OCI-LY1 (cell line): ENCODE results near the gene DNM2.

ENCODE experiments used
- H2AFZ ChIP-seq: fragments of 200-600 bp; sonication (generic), shearing (Covaris generic); 2 replicates; pipeline ENCODE4 v1.6.0; 2014; ENCODE audit warnings: antibody characterized with exemption, mild to moderate bottlenecking, low read length
- H3F3A ChIP-seq: fragments of 200-600 bp; sonication (generic), shearing (Covaris generic); 2 replicates; pipeline ENCODE4 v1.6.0; 2014; ENCODE audit warnings: mild to moderate bottlenecking, antibody characterized with exemption, low read length, moderate library complexity; ENCODE audit not compliant: insufficient read depth
- H3K27ac ChIP-seq: fragments of 200-600 bp; sonication (generic); 2 replicates; pipeline ENCODE4 v1.5.1; 2014; ENCODE audit warnings: low read length, mixed run types, mild to moderate bottlenecking, low read depth; ENCODE audit not compliant: poor library complexity, severe bottlenecking
- H3K27me3 ChIP-seq: fragments of 200-600 bp; sonication (generic); 2 replicates; pipeline ENCODE4 v1.6.0; 2014; ENCODE audit warnings: antibody characterized with exemption, mild to moderate bottlenecking, low read length, moderate library complexity; ENCODE audit not compliant: insufficient read depth
- H3K36me3 ChIP-seq: fragments of 200-600 bp; sonication (generic); 2 replicates; pipeline ENCODE4 v1.6.1; 2014; ENCODE audit warnings: mild to moderate bottlenecking, antibody characterized with exemption, low read length, moderate library complexity, mixed read lengths; ENCODE audit not compliant: insufficient read depth
- H3K4me1 ChIP-seq: fragments of 200-600 bp; sonication (generic); 2 replicates; pipeline ENCODE4 v1.5.1; 2014; ENCODE audit warnings: mild to moderate bottlenecking, low read length, moderate library complexity; ENCODE audit not compliant: insufficient read depth, severe bottlenecking
- H3K4me2 ChIP-seq: fragments of 200-600 bp; sonication (generic), shearing (Covaris generic); 2 replicates; pipeline ENCODE4 v1.6.1; 2014; ENCODE audit warnings: low read length
- H3K4me3 ChIP-seq: fragments of 200-600 bp; sonication (generic); 2 replicates; pipeline ENCODE4 v1.5.1; 2014; ENCODE audit warnings: low read length, low read depth, mild to moderate bottlenecking, mixed read lengths; ENCODE audit not compliant: poor library complexity, severe bottlenecking
- H3K79me2 ChIP-seq: fragments of 200-600 bp; shearing (Covaris generic); 2 replicates; pipeline ENCODE4 v1.6.1; 2016; ENCODE audit warnings: mixed run types, low read length, mixed read lengths; ENCODE audit not compliant: insufficient read depth
- H3K9ac ChIP-seq: fragments of 200-600 bp; sonication (generic), shearing (Covaris generic); 2 replicates; pipeline ENCODE4 v1.6.1; 2014; ENCODE audit warnings: mild to moderate bottlenecking, low read length, mixed read lengths
- H3K9me2 ChIP-seq: fragments of 200-600 bp; sonication (generic), shearing (Covaris generic); 2 replicates; pipeline ENCODE4 v1.6.1; 2014; ENCODE audit warnings: low read depth, mild to moderate bottlenecking, low read length, mixed read lengths
- H3K9me3 ChIP-seq: fragments of 200-600 bp; shearing (Covaris generic); 2 replicates; pipeline ENCODE4 v1.6.1; 2014; ENCODE audit warnings: low read length, mixed read lengths
- H4K20me1 ChIP-seq: fragments of 200-600 bp; sonication (generic), shearing (Covaris generic); 2 replicates; pipeline ENCODE4 v1.6.0; 2016; ENCODE audit warnings: mild to moderate bottlenecking, low read length; ENCODE audit not compliant: insufficient read depth
- CTCF ChIP-seq: fragments of 200-600 bp; sonication (generic), shearing (Covaris generic); IDR thresholded peaks from 2 replicates; pipeline ENCODE4 v1.5.1; 2017; ENCODE audit warnings: mild to moderate bottlenecking, antibody characterized with exemption, low read length, moderate library complexity, mixed read lengths
- EZH2 ChIP-seq: fragments of 200-600 bp; sonication (generic), shearing (Covaris generic); IDR thresholded peaks from 2 replicates; pipeline ENCODE4 v1.8.0; 2017; ENCODE audit warnings: borderline replicate concordance, mixed run types, mild to moderate bottlenecking, antibody characterized with exemption, low read length, moderate library complexity, mixed read lengths

DNM2 gene

GRCh38 chr19:10773969-10774368 is 56.1 kb downstream of the DNM2 start:
- no peak overlapping the region for H3K4me2 ChIP-seq

GRCh38 chr19:10774893-10775292 is 57.0 kb downstream of the DNM2 start:
- Histone ChIP-seq H3K4me2 (no peak overlapping the region), H3K4me1 (peaks cover 9% of the 10 kb centered on the region), H3K4me3 (no peak overlapping the region), H4K20me1 (no peaks in the 10 kb centered on the region), H3K27ac (no peak overlapping the region), H3K36me3 (peaks cover 72% of the 10 kb centered on the region), H3F3A (no peaks in the 10 kb centered on the region; the same call in 1 of the 2 replicates), H3K9ac (no peak overlapping the region), H3K79me2 (no peaks in the 10 kb centered on the region), H3K27me3 (no peaks in the 10 kb centered on the region), H3K9me2 (no peaks in the 10 kb centered on the region), H2AFZ (no peak overlapping the region), H3K9me3 (no peaks in the 10 kb centered on the region)
- TF ChIP-seq CTCF (no peak), EZH2 (no peak)

More at GRCh38 chr19:10773969-10774368, 56.1 kb downstream of the DNM2 start:
- Histone ChIP-seq H3K36me3 (peaks cover 65% of the 10 kb centered on the region), H3K79me2 (no peaks in the 10 kb centered on the region), H3K9me2 (no peaks in the 10 kb centered on the region), H3K27me3 (no peaks in the 10 kb centered on the region), H3K9ac (no peak overlapping the region), H4K20me1 (no peaks in the 10 kb centered on the region), H3F3A (no peaks in the 10 kb centered on the region; the same call in 1 of the 2 replicates), H3K4me1 (peaks cover 9% of the 10 kb centered on the region), H3K9me3 (no peaks in the 10 kb centered on the region), H3K4me3 (no peak overlapping the region), H3K27ac (no peak overlapping the region), H2AFZ (no peak overlapping the region)
- no peak for TF ChIP-seq CTCF

GRCh38 chr19:10776900-10777650 is 59.2 kb downstream of the DNM2 start:
- H4K20me1 ChIP-seq = no peaks in the 10 kb centered on the region
- H3K27ac ChIP-seq = peak overlapping the region; percentile 69
- no peak overlapping the region for H3K4me3 ChIP-seq
- no peaks in the 10 kb centered on the region for H3K79me2 ChIP-seq
- H3K4me1 ChIP-seq = peaks cover 9% of the 10 kb centered on the region
- H3K9me2 ChIP-seq = no peaks in the 10 kb centered on the region
- no peak overlapping the region for H3K9ac ChIP-seq
- H3K9me3 ChIP-seq = no peaks in the 10 kb centered on the region
- no peak overlapping the region for H2AFZ ChIP-seq
- no peaks in the 10 kb centered on the region; the same call in 1 of the 2 replicates for H3F3A ChIP-seq
- peaks cover 83% of the 10 kb centered on the region for H3K36me3 ChIP-seq
- TF ChIP-seq CTCF (no peak), EZH2 (no peak)
- H3K4me2 ChIP-seq = no peak overlapping the region
- H3K27me3 ChIP-seq = no peaks in the 10 kb centered on the region
